HG02623 (cell line): ENCODE data around the gene CCDC138.

Experiments used
- ATAC-seq: cut with Tn5 transposase; IDR thresholded peaks from one replicate; pipeline ENCODE4 v1.9.1; 2021; ENCODE audit warnings: moderate library complexity; ENCODE audit not compliant: unreplicated experiment

Gene CCDC138

GRCh38 chr2:108825736-108826135 lies 39.2 kb downstream of the CCDC138 start:
- no peak for ATAC-seq

GRCh38 chr2:108829578-108830310 lies 43.2 kb downstream of the CCDC138 start:
- ATAC-seq: no peak

GRCh38 chr2:108833219-108833618 lies 46.6 kb downstream of the CCDC138 start:
- ATAC-seq: no peak

- ATAC-seq: no peak
Measured at GRCh38 chr2:108834620-108835019, 48.0 kb downstream of the CCDC138 start.

- ATAC-seq: no peak
Measured at GRCh38 chr2:108835040-108835439, 48.5 kb downstream of the CCDC138 start.

- no peak for ATAC-seq
Measured at GRCh38 chr2:108837198-108837597, 50.6 kb downstream of the CCDC138 start.

GRCh38 chr2:108841506-108841905 lies 54.9 kb downstream of the CCDC138 start:
- ATAC-seq: no peak

GRCh38 chr2:108845923-108846322 lies 59.4 kb downstream of the CCDC138 start:
- no peak for ATAC-seq

- no peak for ATAC-seq
Measured at GRCh38 chr2:108847000-108847399, 60.4 kb downstream of the CCDC138 start.

- ATAC-seq: no peak
Measured at GRCh38 chr2:108852375-108852774, 65.8 kb downstream of the CCDC138 start.

- ATAC-seq: no peak
Measured at GRCh38 chr2:108853421-108853820, 66.8 kb downstream of the CCDC138 start.

GRCh38 chr2:108854484-108854883 lies 67.9 kb downstream of the CCDC138 start:
- ATAC-seq: no peak

GRCh38 chr2:108855194-108855593 lies 68.6 kb downstream of the CCDC138 start:
- no peak for ATAC-seq

- no peak for ATAC-seq
Measured at GRCh38 chr2:108858894-108859293, 72.3 kb downstream of the CCDC138 start.

- no peak for ATAC-seq
Measured at GRCh38 chr2:108866041-108866440, 79.5 kb downstream of the CCDC138 start.

GRCh38 chr2:108868911-108869310 lies 82.3 kb downstream of the CCDC138 start:
- ATAC-seq: no peak

GRCh38 chr2:108869542-108869941 lies 83.0 kb downstream of the CCDC138 start:
- no peak for ATAC-seq

- ATAC-seq: no peak
Measured at GRCh38 chr2:108870069-108870644, 83.6 kb downstream of the CCDC138 start.

GRCh38 chr2:108877506-108877905 lies 90.9 kb downstream of the CCDC138 start:
- ATAC-seq: no peak

GRCh38 chr2:108878276-108878675 lies 91.7 kb downstream of the CCDC138 start:
- no peak for ATAC-seq

- ATAC-seq: no peak
Measured at GRCh38 chr2:108884619-108885018, 98.0 kb downstream of the CCDC138 start.

GRCh38 chr2:108889907-108890306 lies 103.3 kb downstream of the CCDC138 start:
- no peak for ATAC-seq

GRCh38 chr2:108893277-108893676 lies 106.7 kb downstream of the CCDC138 start:
- ATAC-seq: no peak
